ENCODE measurements around the gene LHX3.

DNA sequence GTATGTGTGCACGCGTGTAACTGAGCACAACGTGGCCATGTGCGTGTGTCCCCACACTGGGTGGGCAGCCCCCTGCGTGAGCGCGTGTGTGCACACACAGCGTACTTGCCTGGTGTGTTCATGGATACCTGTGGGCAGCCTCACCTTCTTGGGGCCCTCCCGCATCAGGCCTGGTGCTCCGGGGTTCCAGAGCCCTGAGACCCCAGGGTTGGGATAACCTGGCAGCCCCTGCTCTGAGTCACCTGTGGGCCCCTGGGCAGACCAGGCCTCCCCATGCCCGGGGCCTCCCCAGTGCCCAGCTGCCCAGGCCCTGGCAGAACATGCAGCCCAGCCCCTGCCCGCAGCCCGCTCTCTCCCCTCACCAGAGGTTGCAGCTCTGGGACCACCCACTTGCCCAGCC lies 25.2 kb downstream of the LHX3 start:
- TF ChIP-seq, protein P1, sequence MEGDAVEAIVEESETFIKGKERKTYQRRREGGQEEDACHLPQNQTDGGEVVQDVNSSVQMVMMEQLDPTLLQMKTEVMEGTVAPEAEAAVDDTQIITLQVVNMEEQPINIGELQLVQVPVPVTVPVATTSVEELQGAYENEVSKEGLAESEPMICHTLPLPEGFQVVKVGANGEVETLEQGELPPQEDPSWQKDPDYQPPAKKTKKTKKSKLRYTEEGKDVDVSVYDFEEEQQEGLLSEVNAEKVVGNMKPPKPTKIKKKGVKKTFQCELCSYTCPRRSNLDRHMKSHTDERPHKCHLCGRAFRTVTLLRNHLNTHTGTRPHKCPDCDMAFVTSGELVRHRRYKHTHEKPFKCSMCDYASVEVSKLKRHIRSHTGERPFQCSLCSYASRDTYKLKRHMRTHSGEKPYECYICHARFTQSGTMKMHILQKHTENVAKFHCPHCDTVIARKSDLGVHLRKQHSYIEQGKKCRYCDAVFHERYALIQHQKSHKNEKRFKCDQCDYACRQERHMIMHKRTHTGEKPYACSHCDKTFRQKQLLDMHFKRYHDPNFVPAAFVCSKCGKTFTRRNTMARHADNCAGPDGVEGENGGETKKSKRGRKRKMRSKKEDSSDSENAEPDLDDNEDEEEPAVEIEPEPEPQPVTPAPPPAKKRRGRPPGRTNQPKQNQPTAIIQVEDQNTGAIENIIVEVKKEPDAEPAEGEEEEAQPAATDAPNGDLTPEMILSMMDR (IDR thresholded peaks at IDR 0.05) = no peak
- TF ChIP-seq POLR2A (IDR thresholded peaks at IDR 0.05) = no peak

Measured in uterus (tissue), 2 donors.